GM15510 (cell line): ENCODE data around the gene MDGA2.

Source experiments
- POLR2A ChIP-seq: IDR thresholded peaks from 3 replicates; pipeline ENCODE4 v1.6.1; 2011; ENCODE audit warnings: borderline replicate concordance; ENCODE audit not compliant: insufficient read length; ENCODE audit errors: extremely low read depth

Gene MDGA2

GRCh38 chr14:47541662-47542061 lies 133.7 kb downstream of the MDGA2 start:
- no peak for TF ChIP-seq POLR2A

- TF ChIP-seq POLR2A, result no peak
These were observed 136.4 kb downstream of the MDGA2 start for GRCh38 chr14:47539031-47539461.

GRCh38 chr14:47536341-47536740 lies 139.1 kb downstream of the MDGA2 start:
- TF ChIP-seq POLR2A, result no peak

- TF ChIP-seq POLR2A, result no peak
These were observed 148.7 kb downstream of the MDGA2 start for GRCh38 chr14:47526591-47527244.

GRCh38 chr14:47524524-47524923 lies 150.9 kb downstream of the MDGA2 start:
- TF ChIP-seq POLR2A, result no peak

DNA sequence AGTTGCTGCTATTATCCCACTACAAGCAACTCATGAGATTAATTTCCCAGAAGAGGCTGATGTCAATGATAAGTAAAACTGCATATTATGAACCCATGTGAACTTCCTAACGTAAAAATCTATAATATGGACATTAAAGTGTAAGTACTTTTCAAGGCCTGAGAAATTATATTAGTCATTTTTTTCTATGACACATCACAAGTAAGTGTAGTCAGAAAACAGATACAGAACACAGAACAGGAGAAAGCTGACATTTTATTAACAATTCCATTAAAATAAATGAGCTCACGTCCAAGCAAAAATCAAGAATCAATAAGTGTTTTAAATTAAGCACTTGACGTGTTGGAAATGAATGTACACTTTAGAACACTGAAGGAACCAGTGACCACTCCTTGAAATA lies 155.0 kb downstream of the MDGA2 start:
- TF ChIP-seq POLR2A, result no peak

- no peak for TF ChIP-seq POLR2A
These were observed 163.6 kb downstream of the MDGA2 start for GRCh38 chr14:47511829-47512228.

DNA sequence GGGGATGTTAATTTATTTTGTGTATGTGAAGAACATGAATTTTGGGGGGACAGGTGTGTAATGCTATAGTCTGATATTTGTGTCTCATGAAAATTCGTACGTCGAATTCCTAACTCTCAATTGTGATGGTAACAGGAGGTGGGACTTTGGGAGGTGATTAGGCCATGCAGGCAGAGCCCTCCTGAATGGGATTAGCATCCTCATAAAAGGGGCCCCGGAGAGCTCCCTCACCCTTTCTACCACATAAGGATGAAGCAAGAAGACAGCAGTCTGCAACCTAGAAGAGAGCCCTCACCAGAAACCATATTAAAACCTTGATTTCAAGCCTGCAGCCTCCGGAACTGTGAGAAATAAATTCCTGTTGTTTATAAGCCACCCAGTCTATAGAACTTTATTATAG lies 165.4 kb downstream of the MDGA2 start:
- no peak for TF ChIP-seq POLR2A

- no peak for TF ChIP-seq POLR2A
These were observed 167.5 kb downstream of the MDGA2 start for GRCh38 chr14:47507861-47508260.

DNA sequence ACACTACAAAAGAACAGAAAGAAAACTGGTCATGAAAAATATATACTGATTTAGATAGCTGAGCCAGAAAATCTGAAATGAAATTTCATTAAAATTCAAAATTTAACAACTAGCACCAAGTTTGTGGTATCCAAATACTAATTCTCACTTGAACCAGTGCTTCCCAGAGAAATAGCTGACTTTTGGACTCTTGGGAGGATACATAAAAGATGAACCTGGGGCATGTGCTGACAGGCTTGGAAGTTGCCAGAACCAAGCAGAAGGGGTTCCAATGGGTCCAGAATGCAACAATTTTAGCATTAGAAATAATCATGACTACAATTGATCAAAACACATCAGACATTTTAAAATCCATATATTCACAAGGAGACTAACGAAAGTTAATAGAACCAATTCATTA lies 175.0 kb downstream of the MDGA2 start:
- no peak for TF ChIP-seq POLR2A

DNA sequence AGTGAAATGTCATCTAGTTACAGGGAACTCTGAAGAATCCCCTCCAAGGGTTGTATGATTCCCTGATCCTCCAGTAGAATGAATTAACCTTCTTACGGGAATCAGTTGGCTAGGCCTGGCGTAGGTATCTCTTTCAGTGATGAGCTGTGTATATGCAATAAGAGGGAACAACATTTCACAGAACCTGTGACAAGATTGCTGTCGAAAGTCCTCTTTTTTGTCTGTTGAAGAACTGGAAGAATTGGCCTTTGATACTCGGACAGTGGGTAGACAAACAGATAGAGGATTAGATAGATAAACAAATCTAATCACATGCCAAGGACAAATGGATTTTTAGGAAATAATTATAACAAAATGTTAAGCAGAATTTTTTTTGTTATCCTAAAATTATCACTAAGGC lies 184.6 kb downstream of the MDGA2 start:
- TF ChIP-seq POLR2A, result no peak

- TF ChIP-seq POLR2A, result no peak
These were observed 185.1 kb downstream of the MDGA2 start for GRCh38 chr14:47490353-47490752.

GRCh38 chr14:47485421-47485820 lies 190.0 kb downstream of the MDGA2 start:
- no peak for TF ChIP-seq POLR2A

GRCh38 chr14:47483449-47483848 lies 192.0 kb downstream of the MDGA2 start:
- no peak for TF ChIP-seq POLR2A

DNA sequence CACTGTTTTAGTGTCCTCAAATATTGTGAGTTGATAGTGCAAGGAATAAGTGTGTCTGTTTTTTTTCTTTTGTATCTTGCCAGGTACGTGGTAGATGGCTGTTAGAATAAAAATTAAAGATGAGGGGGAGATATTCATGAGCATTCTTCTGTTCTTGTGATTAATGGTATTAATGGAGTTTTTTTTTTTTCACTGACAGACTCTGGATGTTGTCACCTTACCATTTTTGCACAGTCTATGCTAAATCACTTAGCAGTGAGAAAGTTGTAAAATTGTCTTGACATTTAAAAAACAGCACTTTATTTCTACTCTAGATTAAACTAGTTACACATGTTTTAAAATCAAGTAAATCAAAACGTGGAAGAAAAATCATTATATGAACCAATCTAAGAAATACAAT lies 204.3 kb downstream of the MDGA2 start:
- TF ChIP-seq POLR2A, result no peak

GRCh38 chr14:47466916-47467315 lies 208.5 kb downstream of the MDGA2 start:
- no peak for TF ChIP-seq POLR2A

DNA sequence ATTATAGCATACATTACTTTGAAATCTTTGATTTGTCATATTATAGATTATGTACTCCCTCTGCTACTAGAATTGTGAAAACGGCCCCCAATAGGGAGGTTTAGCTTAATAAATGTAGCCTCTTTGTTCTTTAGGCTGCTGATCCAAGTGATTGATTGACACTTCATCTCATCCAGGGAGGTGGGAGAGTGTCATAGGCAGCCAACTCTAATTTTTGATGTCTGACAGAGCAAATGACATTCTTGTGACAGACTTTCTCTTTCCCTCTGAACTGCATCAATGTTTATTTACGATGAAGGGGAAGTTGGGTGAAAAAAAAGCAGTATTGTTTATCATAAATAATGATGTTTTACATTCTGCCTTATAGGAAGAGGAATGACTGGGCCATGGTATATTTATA lies 221.4 kb downstream of the MDGA2 start:
- no peak for TF ChIP-seq POLR2A
